HL-60 (cell line): ENCODE data around the gene TMBIM6.
"Not testable (repeated sequence)": the region's sequence is repeated elsewhere in the genome, so short reads cannot be mapped to it uniquely, and the experiment has no call there.

ENCODE experiments used
- DNase-seq, 2 experiments: peaks; one replicate each; pipeline ENCODE4 v3.0.0-alpha.2; 2010 to 2020; ENCODE audit warnings: low read depth in 1 of 2, low spot score in 1 of 2
- H3K27ac ChIP-seq: fragments of 250-450 bp; sonication (Bioruptor Pico); replicated peaks from 2 replicates; pipeline ENCODE4 v1.5.1; 2020; ENCODE audit warnings: mild to moderate bottlenecking, moderate library complexity
- H3K27me3 ChIP-seq: fragments of 250-450 bp; sonication (Bioruptor Pico); 2 replicates; pipeline ENCODE4 v1.5.1; 2021; ENCODE audit warnings: mild to moderate bottlenecking, moderate library complexity; ENCODE audit not compliant: insufficient read depth, poor library complexity, severe bottlenecking
- H3K4me3 ChIP-seq: replicated peaks from 2 replicates; pipeline ENCODE4 v1.5.1; 2011; ENCODE audit warnings: mild to moderate bottlenecking, control low read depth, low read length; ENCODE audit not compliant: insufficient read depth
- CTCF ChIP-seq: IDR thresholded peaks from one replicate; pipeline ENCODE4 v1.5.1; 2011; ENCODE audit warnings: low read length, control low read depth, inconsistent platforms; ENCODE audit not compliant: insufficient read depth
- GABPA ChIP-seq: IDR thresholded peaks from 2 replicates; pipeline ENCODE4 v1.6.1; 2012; ENCODE audit warnings: low read depth
- POLR2AphosphoS5 ChIP-seq: IDR thresholded peaks from 2 replicates; pipeline ENCODE4 v1.6.1; 2012; ENCODE audit warnings: low read depth
- REST ChIP-seq: IDR thresholded peaks from 2 replicates; pipeline ENCODE4 v1.6.1; 2012; ENCODE audit warnings: low read depth; ENCODE audit not compliant: insufficient replicate concordance
- SPI1 ChIP-seq: IDR thresholded peaks from 2 replicates; pipeline ENCODE4 v1.6.1; 2012; ENCODE audit warnings: low read depth, mild to moderate bottlenecking, borderline replicate concordance

TMBIM6 gene

GRCh38 chr12:49707812-49708147 is 33.6 kb upstream of the TMBIM6 start:
- no peaks in the 10 kb centered on the region for H3K27me3 ChIP-seq

GRCh38 chr12:49708851-49709250 is 32.5 kb upstream of the TMBIM6 start:
- Histone ChIP-seq H3K4me3 (no peak overlapping the region), H3K27ac (no peak overlapping the region), H3K27me3 (no peaks in the 10 kb centered on the region)
- DNase-seq: no peak
- no peak for TF ChIP-seq SPI1
- TF ChIP-seq GABPA: no peak
- no peak for TF ChIP-seq CTCF
- TF ChIP-seq POLR2AphosphoS5: no peak
- TF ChIP-seq REST: no peak

More at GRCh38 chr12:49707812-49708147, 33.6 kb upstream of the TMBIM6 start:
- H3K27ac ChIP-seq: no peak overlapping the region
- no peak for TF ChIP-seq GABPA
- TF ChIP-seq POLR2AphosphoS5: no peak
- no peak for TF ChIP-seq CTCF
- no peak for TF ChIP-seq REST
- no peak for TF ChIP-seq SPI1
- no peak overlapping the region for H3K4me3 ChIP-seq
- DNase-seq: no peak

GRCh38 chr12:49713952-49714351 is 27.4 kb upstream of the TMBIM6 start:
- not testable (repeated sequence) for DNase-seq, H3K27me3 ChIP-seq, H3K27ac ChIP-seq, H3K4me3 ChIP-seq

- DNase-seq: no peak
- Histone ChIP-seq H3K4me3 (no peak overlapping the region), H3K27me3 (no peaks in the 10 kb centered on the region), H3K27ac (no peak overlapping the region)
- no peak for TF ChIP-seq CTCF
- TF ChIP-seq REST: no peak
Observed at GRCh38 chr12:49716553-49716952, 24.8 kb upstream of the TMBIM6 start.

- H3K27ac ChIP-seq, DNase-seq, H3K4me3 ChIP-seq, H3K27me3 ChIP-seq: not testable (repeated sequence)
Observed at GRCh38 chr12:49717800-49718199, 23.6 kb upstream of the TMBIM6 start.
